Endothelial cell of umbilical vein (primary cell): ENCODE data around the gene SPIN4. TPM values are rescaled to one million over a fixed set of nuclear protein-coding genes. Genes with fewer than 3 reads are reported as not detected.
A peak's percentile ranks its signal among the peaks of the same experiment; 100 is the strongest.

ENCODE experiments used
- BruUV-seq: library from RNA; stranded (reverse); fragments of 400-500 nt; replicated peaks from 2 replicates; lab custom pipeline; 2021; lab: Mats Ljungman, UMichigan
- CTCF ChIA-PET: fragments of 300-600, 350-600 bp; sonication (Branson Sonifier 250); formaldehyde crosslinking; loops from one replicate; lab custom pipeline; 2021; ENCODE audit warnings: antibody characterized with exemption, inconsistent platforms; lab: Charles Lee
- POLR2A ChIA-PET: fragments of 300-600, 350-600 bp; sonication (Branson Sonifier 250); formaldehyde crosslinking; loops from one replicate; lab custom pipeline; 2021; ENCODE audit warnings: antibody characterized with exemption, inconsistent platforms; lab: Charles Lee
- DNase-seq: peaks from one replicate; pipeline ENCODE4 v3.0.0-alpha.2; 2011; ENCODE audit warnings: low read depth, low spot score
- FAIRE-seq: peaks from 2 replicates; lab custom pipeline; 2011; peaks lifted over from hg19 to GRCh38; lab: Jason Lieb, UNC
- H2AFZ ChIP-seq: 2 replicates; pipeline ENCODE4 v1.6.0; 2012; ENCODE audit warnings: low read depth, low read length, control low read depth, inconsistent platforms
- H3K27ac ChIP-seq: 2 replicates; pipeline ENCODE4 v1.5.1; 2011; ENCODE audit warnings: low read depth, mild to moderate bottlenecking, control low read depth, low read length, moderate library complexity; ENCODE audit not compliant: insufficient read depth
- H3K27me3 ChIP-seq, 2 experiments: 2 replicates each; pipeline versions ENCODE4 v1.6.0 to v1.6.1; 2011; ENCODE audit warnings: low read length in 2 of 2, mixed read lengths in 1 of 2; ENCODE audit not compliant: control insufficient read depth in 2 of 2, insufficient read depth in 2 of 2
- H3K36me3 ChIP-seq, 2 experiments: 2 replicates in 1 of 2; 3 replicates in 1 of 2; pipeline ENCODE4 v1.5.1; 2011; ENCODE audit warnings: low read length in 2 of 2, mild to moderate bottlenecking in 1 of 2, moderate library complexity in 1 of 2; ENCODE audit not compliant: control insufficient read depth in 2 of 2, insufficient read depth in 2 of 2; ENCODE audit errors: extremely low read depth in 1 of 2
- H3K4me1 ChIP-seq: 3 replicates; pipeline ENCODE4 v1.5.1; 2011; ENCODE audit warnings: mild to moderate bottlenecking, low read length; ENCODE audit not compliant: control insufficient read depth, insufficient read depth; ENCODE audit errors: extremely low read depth
- H3K4me2 ChIP-seq: 2 replicates; pipeline ENCODE4 v1.6.1; 2011; ENCODE audit warnings: low read length, control low read depth, mixed read lengths; ENCODE audit not compliant: insufficient read depth
- H3K4me3 ChIP-seq, 3 experiments: fragments of 200-600 bp in 1 of 3; sonication (generic), shearing (Covaris generic) in 1 of 3; replicated peaks in 1 of 3; 2 replicates each; pipeline ENCODE4 v1.5.1; 2011 to 2016; ENCODE audit warnings: control low read depth in 3 of 3, low read length in 3 of 3, mild to moderate bottlenecking in 2 of 3, inconsistent platforms in 1 of 3, low read depth in 1 of 3, moderate library complexity in 1 of 3; ENCODE audit not compliant: insufficient read depth in 1 of 3
- H3K79me2 ChIP-seq: 2 replicates; pipeline ENCODE4 v1.6.0; 2012; ENCODE audit warnings: low read length, inconsistent platforms; ENCODE audit not compliant: control insufficient read depth, insufficient read depth
- H3K9ac ChIP-seq: replicated peaks from 2 replicates; pipeline ENCODE3; 2011; ENCODE audit warnings: low read length, control low read depth; ENCODE audit not compliant: insufficient read depth; ENCODE audit errors: extremely low read depth
- H3K9me1 ChIP-seq: replicated peaks from 3 replicates; pipeline ENCODE4 v1.6.0; 2011; ENCODE audit warnings: mild to moderate bottlenecking, low read length; ENCODE audit not compliant: control insufficient read depth, insufficient read depth; ENCODE audit errors: extremely low read depth
- H3K9me3 ChIP-seq: replicated peaks from 2 replicates; pipeline ENCODE4 v1.5.1; 2012; ENCODE audit warnings: low read length, inconsistent platforms; ENCODE audit not compliant: control insufficient read depth, insufficient read depth
- H4K20me1 ChIP-seq: replicated peaks from 2 replicates; pipeline ENCODE3; 2011; ENCODE audit warnings: mild to moderate bottlenecking, low read length; ENCODE audit not compliant: control insufficient read depth, insufficient read depth; ENCODE audit errors: extremely low read depth
- CTCF ChIP-seq, 2 donors: IDR thresholded peaks; 1 replicate in 1 of 2; 2 replicates in 1 of 2; pipeline ENCODE4 v1.5.1; 2011; ENCODE audit warnings: low read length in 2 of 2, mild to moderate bottlenecking in 2 of 2, moderate library complexity in 2 of 2, control low read depth in 1 of 2, inconsistent platforms in 1 of 2, low read depth in 1 of 2; ENCODE audit not compliant: insufficient read depth in 1 of 2; ENCODE audit errors: extremely low read depth in 1 of 2
- EZH2 ChIP-seq: IDR thresholded peaks from 2 replicates; pipeline ENCODE4 v1.6.1; 2012; ENCODE audit warnings: borderline replicate concordance, low read depth, mild to moderate bottlenecking, moderate library complexity, low read length, inconsistent platforms; ENCODE audit not compliant: severe bottlenecking
- FOS ChIP-seq: IDR thresholded peaks from 2 replicates; pipeline ENCODE4 v1.6.1; 2011; ENCODE audit warnings: mild to moderate bottlenecking, low read length, moderate library complexity, borderline replicate concordance; ENCODE audit not compliant: insufficient read depth
- GATA2 ChIP-seq: IDR thresholded peaks from 2 replicates; pipeline ENCODE4 v1.7.0; 2011; ENCODE audit warnings: low read depth, mild to moderate bottlenecking, moderate library complexity, mixed read lengths, low read length; ENCODE audit not compliant: insufficient read length, insufficient read depth
- JUN ChIP-seq: IDR thresholded peaks from 2 replicates; pipeline ENCODE4 v1.6.1; 2011; ENCODE audit warnings: borderline replicate concordance, low read depth; ENCODE audit not compliant: insufficient read length, insufficient read depth
- MAX ChIP-seq: IDR thresholded peaks from 2 replicates; pipeline ENCODE4 v1.6.1; 2011; ENCODE audit not compliant: insufficient read depth, insufficient read length
- MYC ChIP-seq: IDR thresholded peaks from one replicate; pipeline ENCODE4 v1.6.1; 2011; ENCODE audit warnings: mild to moderate bottlenecking, low read depth, low read length
- POLR2AphosphoS5 ChIP-seq: IDR thresholded peaks from 2 replicates; pipeline ENCODE4 v1.6.1; 2012; ENCODE audit warnings: low read depth, mild to moderate bottlenecking, control low read depth, low read length, moderate library complexity; ENCODE audit not compliant: insufficient read depth
- dilution Hi-C: fragments of 300-500 bp; cut with MboI; formaldehyde crosslinking; loops from one replicate; pipeline ENCODE4 v1.15.0; 2019; ENCODE audit warnings: low sequenced_read_pairs; ENCODE audit not compliant: extremely low pct_ligation_motif_present
- intact Hi-C: fragments of 100-400 bp; cut with micrococcal nuclease; formaldehyde crosslinking; loops from one replicate; pipeline ENCODE4 v1.10.0; 2022
- polyA plus RNA-seq, 4 experiments: library from polyadenylated mRNA; depleted of rRNA in 3 of 4; stranded (reverse) in 3 of 4; unstranded in 1 of 4; fragments of >200 nt; gene quantifications; 2 replicates each; pipeline versions ENCODE4 v1.2.1 to v1.2.3, GENCODE V29; 2011 to 2012; ENCODE audit warnings: missing spikeins in 1 of 4
- total RNA-seq: library from RNA; stranded (reverse); gene quantifications from 2 replicates; pipeline ENCODE4 v1.2.3, GENCODE V29; 2021

SPIN4 gene
- total and polyA plus RNA-seq, 2 donors (not counting 3 experiments of a cell fraction or from before 2014, with no cell fraction given), result 4.4 to 7.5 TPM

GRCh38 chrX:63350465-63350877 is 661 bp downstream of the SPIN4 start:
- no peaks in the 10 kb centered on the region for H3K9me1 ChIP-seq
- ChIA-PET CTCF (no interaction called here), POLR2A (no interaction called here)
- FAIRE-seq, result peak; percentile 59
- peak overlapping the region; percentile 61 for H3K4me2 ChIP-seq
- dilution Hi-C loops (no loop called here), intact Hi-C loops (loop anchor here (2.0 to 5.0 kb wide), 2 partner anchors 210 to 397 kb away; no protein-coding TSS in a partner anchor)
- BruUV-seq, result TSS peak; percentile 41
- peak overlapping the region; percentile 10 to 63 (median 41) for H3K4me3 ChIP-seq
- TF ChIP-seq POLR2AphosphoS5 (no peak), CTCF (IDR thresholded peaks at IDR 0.05; ENCODE audit: extremely low read depth in 1 of 2, insufficient read depth in 1 of 2, low read depth in 1 of 2, low read length in 2 of 2) (no peak), FOS (no peak), MAX (no peak), JUN (no peak), EZH2 (no peak), MYC (no peak), GATA2 (no peak)
- H3K4me1 ChIP-seq, result peaks cover 9% of the 10 kb centered on the region
- no peaks in the 10 kb centered on the region for H3K27me3 ChIP-seq
- H3K9me3 ChIP-seq, result no peaks in the 10 kb centered on the region
- no peaks in the 10 kb centered on the region for H3K36me3 ChIP-seq
- H2AFZ ChIP-seq, result peak overlapping the region; percentile 70
- H3K27ac ChIP-seq, result peak overlapping the region; percentile 18
- H3K79me2 ChIP-seq, result peaks cover 2% of the 10 kb centered on the region
- H4K20me1 ChIP-seq, result no peaks in the 10 kb centered on the region
- peak; percentile 30 for DNase-seq
- peak overlapping the region; percentile 21 for H3K9ac ChIP-seq
